SU-DHL-6 (cell line): ENCODE data around the gene SUPT3H.

Experiments
- H2AFZ ChIP-seq: fragments of 200-600 bp; sonication (generic); 2 replicates; pipeline ENCODE4 v1.6.1; 2014; ENCODE audit warnings: low read depth, mild to moderate bottlenecking, moderate library complexity, mixed read lengths, antibody characterized with exemption, low read length; ENCODE audit not compliant: severe bottlenecking
- H3F3A ChIP-seq: fragments of 200-600 bp; shearing (Covaris generic); 2 replicates; pipeline ENCODE4 v1.6.0; 2016; ENCODE audit warnings: antibody characterized with exemption, mild to moderate bottlenecking; ENCODE audit not compliant: insufficient read depth
- H3K27ac ChIP-seq: fragments of 200-600 bp; sonication (generic); 2 replicates; pipeline ENCODE4 v1.5.1; 2016; ENCODE audit warnings: low read depth, mild to moderate bottlenecking, low read length, moderate library complexity, mixed read lengths
- H3K27me3 ChIP-seq: fragments of 200-600 bp; sonication (generic), shearing (Covaris generic); 2 replicates; pipeline ENCODE4 v1.6.0; 2014; ENCODE audit warnings: mild to moderate bottlenecking, low read length
- H3K36me3 ChIP-seq: fragments of 200-600 bp; sonication (generic); 2 replicates; pipeline ENCODE4 v1.6.1; 2014; ENCODE audit warnings: mild to moderate bottlenecking, low read length, mixed read lengths
- H3K4me2 ChIP-seq: fragments of 300-600, 200-600 bp; shearing (Covaris generic), sonication (generic); 2 replicates; pipeline ENCODE4 v1.6.0; 2014; ENCODE audit warnings: low read length, low read depth, mild to moderate bottlenecking; ENCODE audit not compliant: poor library complexity, severe bottlenecking
- H3K4me3 ChIP-seq: fragments of 200-600 bp; sonication (generic); 2 replicates; pipeline ENCODE4 v1.5.1; 2014; ENCODE audit warnings: antibody characterized with exemption, low read length, mild to moderate bottlenecking, mixed read lengths; ENCODE audit not compliant: insufficient read depth, poor library complexity, severe bottlenecking
- H3K79me2 ChIP-seq: fragments of 200-600 bp; sonication (generic); 2 replicates; pipeline ENCODE4 v1.6.1; 2014; ENCODE audit warnings: mild to moderate bottlenecking, low read length, moderate library complexity; ENCODE audit not compliant: insufficient read depth
- H3K9ac ChIP-seq: fragments of 200-600 bp; sonication (generic); 2 replicates; pipeline ENCODE4 v1.7.0; 2014; ENCODE audit warnings: mild to moderate bottlenecking, low read length
- H3K9me2 ChIP-seq: fragments of 200-600 bp; sonication (generic); replicated peaks from 2 replicates; pipeline ENCODE4 v1.6.1; 2014; ENCODE audit warnings: low read length; ENCODE audit not compliant: insufficient read depth
- H3K9me3 ChIP-seq: fragments of 200-600 bp; sonication (generic); 2 replicates; pipeline ENCODE4 v1.6.1; 2014; ENCODE audit warnings: low read length, mixed read lengths; ENCODE audit not compliant: insufficient read depth
- H4K20me1 ChIP-seq: fragments of 200-600 bp; sonication (generic); 2 replicates; pipeline ENCODE4 v1.6.1; 2014; ENCODE audit warnings: low read depth, mild to moderate bottlenecking, antibody characterized with exemption, low read length, moderate library complexity, mixed read lengths
- EZH2phosphoT487 ChIP-seq: fragments of 200-600 bp; sonication (generic), shearing (Covaris generic); conservative IDR thresholded peaks from 2 replicates; pipeline ENCODE4 v1.6.1; 2018; ENCODE audit warnings: mild to moderate bottlenecking, antibody characterized with exemption, low read length, moderate library complexity, mixed read lengths
- TF ChIP-seq, protein P1 (sequence below): fragments of 200-600 bp; sonication (generic); IDR thresholded peaks from one replicate; pipeline ENCODE4 v1.5.1; 2017; ENCODE audit warnings: antibody characterized with exemption, mild to moderate bottlenecking, low read length, moderate library complexity; ENCODE audit not compliant: insufficient read depth, poor library complexity, severe bottlenecking

Gene SUPT3H

DNA sequence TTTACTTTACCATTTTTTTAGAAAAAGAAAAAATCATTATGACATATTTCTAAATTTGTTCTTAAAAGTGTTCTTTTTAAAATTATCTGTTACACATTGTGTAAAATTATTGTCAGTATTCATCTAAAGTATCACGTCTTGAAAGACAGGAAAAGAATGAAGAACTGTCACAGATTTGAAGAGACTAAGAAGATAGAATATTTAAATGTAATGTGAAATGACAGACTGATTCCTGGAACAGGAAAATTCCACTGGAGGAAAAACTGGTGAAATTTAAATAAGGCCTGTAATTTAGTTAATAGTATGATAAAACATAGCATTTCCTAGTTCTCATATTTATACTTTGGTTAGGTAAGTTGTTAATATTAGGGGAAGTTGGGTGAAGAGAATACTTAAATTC, 102.4 kb downstream of the SUPT3H start:
- H2AFZ ChIP-seq, result no peak overlapping the region
- no peaks in the 10 kb centered on the region for H3K27me3 ChIP-seq
- H3K79me2 ChIP-seq, result no peaks in the 10 kb centered on the region

GRCh38 chr6:45272626-45273025, 105.1 kb downstream of the SUPT3H start:
- TF ChIP-seq, protein P1, sequence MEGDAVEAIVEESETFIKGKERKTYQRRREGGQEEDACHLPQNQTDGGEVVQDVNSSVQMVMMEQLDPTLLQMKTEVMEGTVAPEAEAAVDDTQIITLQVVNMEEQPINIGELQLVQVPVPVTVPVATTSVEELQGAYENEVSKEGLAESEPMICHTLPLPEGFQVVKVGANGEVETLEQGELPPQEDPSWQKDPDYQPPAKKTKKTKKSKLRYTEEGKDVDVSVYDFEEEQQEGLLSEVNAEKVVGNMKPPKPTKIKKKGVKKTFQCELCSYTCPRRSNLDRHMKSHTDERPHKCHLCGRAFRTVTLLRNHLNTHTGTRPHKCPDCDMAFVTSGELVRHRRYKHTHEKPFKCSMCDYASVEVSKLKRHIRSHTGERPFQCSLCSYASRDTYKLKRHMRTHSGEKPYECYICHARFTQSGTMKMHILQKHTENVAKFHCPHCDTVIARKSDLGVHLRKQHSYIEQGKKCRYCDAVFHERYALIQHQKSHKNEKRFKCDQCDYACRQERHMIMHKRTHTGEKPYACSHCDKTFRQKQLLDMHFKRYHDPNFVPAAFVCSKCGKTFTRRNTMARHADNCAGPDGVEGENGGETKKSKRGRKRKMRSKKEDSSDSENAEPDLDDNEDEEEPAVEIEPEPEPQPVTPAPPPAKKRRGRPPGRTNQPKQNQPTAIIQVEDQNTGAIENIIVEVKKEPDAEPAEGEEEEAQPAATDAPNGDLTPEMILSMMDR, result no peak
- no peak for TF ChIP-seq EZH2phosphoT487
- Histone ChIP-seq H2AFZ (no peak overlapping the region), H3K27ac (no peak overlapping the region), H3F3A (no peaks in the 10 kb centered on the region), H3K4me2 (no peak overlapping the region), H3K4me3 (no peak overlapping the region), H3K27me3 (no peaks in the 10 kb centered on the region), H3K79me2 (no peaks in the 10 kb centered on the region), H3K9me2 (no peaks in the 10 kb centered on the region), H3K9me3 (no peaks in the 10 kb centered on the region), H3K36me3 (no peaks in the 10 kb centered on the region), H3K9ac (no peak overlapping the region), H4K20me1 (peaks cover 3% of the 10 kb centered on the region; the same call in 1 of the 2 replicates)

More for the DNA sequence above, 102.4 kb downstream of the SUPT3H start:
- Histone ChIP-seq H3K9me2 (no peaks in the 10 kb centered on the region), H3K4me2 (no peak overlapping the region), H3F3A (no peaks in the 10 kb centered on the region), H3K36me3 (no peaks in the 10 kb centered on the region), H3K9me3 (no peaks in the 10 kb centered on the region), H3K27ac (no peak overlapping the region), H3K9ac (no peak overlapping the region), H3K4me3 (no peak overlapping the region), H4K20me1 (peaks cover 3% of the 10 kb centered on the region; the same call in 1 of the 2 replicates)
- TF ChIP-seq, protein P1, result no peak
- TF ChIP-seq EZH2phosphoT487, result no peak

- H3K9me2 ChIP-seq, result no peaks in the 10 kb centered on the region
- no peaks in the 10 kb centered on the region for H3K79me2 ChIP-seq
Measured at GRCh38 chr6:45265246-45265645, 112.5 kb downstream of the SUPT3H start.

More at GRCh38 chr6:45265246-45265645, 112.5 kb downstream of the SUPT3H start:
- H3K4me2 ChIP-seq, result no peak overlapping the region
- H3K27me3 ChIP-seq, result no peaks in the 10 kb centered on the region
- H2AFZ ChIP-seq, result no peak overlapping the region
- no peaks in the 10 kb centered on the region for H4K20me1 ChIP-seq
- H3K9me3 ChIP-seq, result no peaks in the 10 kb centered on the region
- no peaks in the 10 kb centered on the region for H3F3A ChIP-seq
- no peak overlapping the region for H3K4me3 ChIP-seq
- no peak for TF ChIP-seq EZH2phosphoT487
- TF ChIP-seq, protein P1, result no peak
- no peak overlapping the region for H3K9ac ChIP-seq
- H3K36me3 ChIP-seq, result no peaks in the 10 kb centered on the region
- H3K27ac ChIP-seq, result no peak overlapping the region
